Cardiac fibroblast (primary cell): Measurements from ENCODE around the gene SLC36A1.
A peak's percentile ranks its signal among the peaks of the same experiment; 100 is the strongest.

Experiments
- DNase-seq, 2 donors: peaks; one replicate each; pipeline versions ENCODE4 v3.0.0 to v3.0.0-alpha.2; 2010; ENCODE audit warnings: low read depth in 2 of 2
- H3K4me3 ChIP-seq, 2 donors: replicated peaks in 1 of 2; 1 replicate in 1 of 2; 2 replicates in 1 of 2; pipeline ENCODE4 v1.5.1; 2011; ENCODE audit warnings: low read depth in 2 of 2, low read length in 2 of 2, mild to moderate bottlenecking in 2 of 2, moderate library complexity in 1 of 2
- TF ChIP-seq, protein P1 (sequence below): IDR thresholded peaks from one replicate; pipeline ENCODE4 v1.5.1; 2011; ENCODE audit warnings: low read depth, mild to moderate bottlenecking, low read length, inconsistent platforms

Gene SLC36A1

DNA sequence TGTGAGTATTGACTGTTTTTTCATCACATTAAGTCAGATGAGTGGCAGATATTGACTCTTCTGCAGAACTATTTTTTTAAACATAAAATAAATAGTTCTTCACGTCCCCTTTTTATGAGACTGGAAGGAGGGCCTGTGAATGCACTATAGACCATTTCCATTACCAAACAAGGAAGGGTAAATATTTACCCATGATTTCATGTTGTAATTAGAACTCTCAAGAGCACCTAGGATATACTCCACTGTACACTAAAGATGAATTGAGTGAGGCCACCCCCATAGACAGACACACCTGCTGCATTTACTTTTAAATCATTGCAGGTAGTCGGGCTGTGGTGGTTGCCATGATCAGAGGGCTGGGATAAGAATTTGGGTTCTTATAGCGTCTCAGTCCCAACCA is 22.6 kb downstream of the SLC36A1 start:
- no peak for DNase-seq
- TF ChIP-seq, protein P1, sequence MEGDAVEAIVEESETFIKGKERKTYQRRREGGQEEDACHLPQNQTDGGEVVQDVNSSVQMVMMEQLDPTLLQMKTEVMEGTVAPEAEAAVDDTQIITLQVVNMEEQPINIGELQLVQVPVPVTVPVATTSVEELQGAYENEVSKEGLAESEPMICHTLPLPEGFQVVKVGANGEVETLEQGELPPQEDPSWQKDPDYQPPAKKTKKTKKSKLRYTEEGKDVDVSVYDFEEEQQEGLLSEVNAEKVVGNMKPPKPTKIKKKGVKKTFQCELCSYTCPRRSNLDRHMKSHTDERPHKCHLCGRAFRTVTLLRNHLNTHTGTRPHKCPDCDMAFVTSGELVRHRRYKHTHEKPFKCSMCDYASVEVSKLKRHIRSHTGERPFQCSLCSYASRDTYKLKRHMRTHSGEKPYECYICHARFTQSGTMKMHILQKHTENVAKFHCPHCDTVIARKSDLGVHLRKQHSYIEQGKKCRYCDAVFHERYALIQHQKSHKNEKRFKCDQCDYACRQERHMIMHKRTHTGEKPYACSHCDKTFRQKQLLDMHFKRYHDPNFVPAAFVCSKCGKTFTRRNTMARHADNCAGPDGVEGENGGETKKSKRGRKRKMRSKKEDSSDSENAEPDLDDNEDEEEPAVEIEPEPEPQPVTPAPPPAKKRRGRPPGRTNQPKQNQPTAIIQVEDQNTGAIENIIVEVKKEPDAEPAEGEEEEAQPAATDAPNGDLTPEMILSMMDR, result no peak
- H3K4me3 ChIP-seq, result no peak overlapping the region

DNA sequence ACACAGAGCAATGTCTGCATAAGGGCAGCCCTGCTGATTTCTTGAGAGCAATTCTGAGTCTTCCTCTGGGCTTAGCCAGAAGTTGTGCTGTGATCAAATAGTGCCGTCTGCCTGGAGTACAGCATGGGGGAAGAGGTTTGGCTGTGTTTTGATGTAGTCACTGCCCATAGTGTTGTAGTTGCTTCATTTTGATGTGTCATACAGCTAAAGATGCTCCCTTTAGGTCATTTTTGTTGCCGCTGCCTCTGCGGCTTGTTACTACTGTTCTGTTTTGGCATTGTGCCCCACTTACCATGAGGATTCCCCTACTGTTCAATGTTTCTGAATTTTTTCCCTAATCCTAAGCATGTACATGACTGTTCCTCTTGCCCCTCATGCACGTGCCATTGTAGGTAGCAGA is 23.0 kb downstream of the SLC36A1 start:
- TF ChIP-seq, protein P1, result no peak
- DNase-seq, result peak in 1 of 2 donors; percentile 79
- H3K4me3 ChIP-seq, result no peak overlapping the region

DNA sequence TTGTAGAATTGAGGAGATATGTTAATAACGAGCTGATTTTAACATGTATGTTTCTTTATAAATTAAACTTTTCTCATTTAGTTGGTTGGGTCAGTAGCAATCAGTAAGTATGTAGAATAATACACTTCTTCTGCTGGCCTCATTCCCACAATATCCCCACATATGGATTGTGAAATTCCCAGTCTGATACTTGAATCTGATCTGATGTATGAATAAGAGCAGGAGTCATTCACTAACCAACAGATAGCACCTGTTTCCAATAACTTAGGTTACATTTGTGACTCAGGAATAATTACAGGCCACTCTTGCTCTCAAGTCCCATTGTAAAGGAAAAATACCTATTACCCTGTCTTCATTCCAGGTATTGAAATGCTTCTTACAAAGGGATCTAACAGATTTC is 23.9 kb downstream of the SLC36A1 start:
- no peak for DNase-seq
- TF ChIP-seq, protein P1, result no peak
- no peak overlapping the region for H3K4me3 ChIP-seq

DNA sequence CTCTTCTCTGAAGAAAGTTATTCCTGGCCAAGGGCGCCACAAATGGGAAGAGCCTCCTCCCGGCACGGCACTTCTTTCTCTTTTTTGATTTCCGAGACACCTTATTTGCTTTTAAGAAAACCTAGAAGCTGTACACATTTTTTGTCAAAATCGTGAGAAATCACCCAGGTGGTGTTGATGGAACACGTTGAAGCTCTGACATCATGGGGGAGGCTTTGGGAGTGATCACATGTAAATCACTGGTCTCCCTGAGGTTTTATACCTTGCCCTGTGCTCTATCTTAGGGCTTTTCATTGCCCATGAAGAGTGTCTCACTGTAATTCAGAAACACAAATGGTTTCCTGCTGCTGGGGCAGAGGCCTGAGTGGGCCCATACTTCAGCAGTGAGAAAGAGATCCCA is 27.4 kb downstream of the SLC36A1 start:
- no peak overlapping the region for H3K4me3 ChIP-seq
- DNase-seq, result no peak
- TF ChIP-seq, protein P1, result no peak

DNA sequence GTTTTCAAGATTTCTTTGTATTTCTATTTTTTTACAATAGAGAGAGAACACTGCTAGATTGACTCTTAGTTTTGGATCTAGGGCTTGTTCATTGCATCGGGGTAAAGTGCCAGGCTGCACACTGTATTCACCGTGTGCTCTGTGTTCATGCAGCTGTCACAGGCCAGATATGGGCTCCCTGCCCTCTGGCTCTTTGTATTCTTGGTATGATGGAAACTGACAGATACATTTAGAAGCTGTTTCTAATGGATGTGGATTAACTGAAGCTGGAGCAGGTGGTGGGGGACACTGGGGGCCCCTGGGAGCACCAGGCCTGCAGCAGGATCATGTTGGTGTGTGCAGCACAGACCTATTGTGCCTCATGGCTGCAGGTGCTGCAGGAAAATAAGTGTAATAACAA is 28.0 kb downstream of the SLC36A1 start:
- no peak overlapping the region for H3K4me3 ChIP-seq
- TF ChIP-seq, protein P1, result no peak
- no peak for DNase-seq

DNA sequence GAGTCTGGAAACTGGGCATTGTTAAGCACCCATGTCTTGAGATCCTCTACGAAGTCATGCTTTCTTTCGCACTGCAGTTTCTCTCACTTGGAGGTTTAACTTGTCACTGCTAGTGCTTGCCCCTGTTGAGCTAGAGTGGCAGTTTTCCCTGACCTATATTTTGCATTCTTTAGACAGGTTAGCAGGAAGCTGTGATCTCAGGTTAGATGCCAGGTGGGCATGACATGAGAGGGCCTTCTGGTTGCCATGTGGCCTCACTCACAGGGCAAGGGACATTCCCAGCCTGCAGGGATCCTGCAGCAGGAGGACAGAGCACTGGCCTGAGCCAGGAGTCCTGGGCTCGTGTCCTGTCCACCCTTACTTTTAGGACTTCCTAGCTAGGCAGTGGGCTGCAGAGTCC is 28.6 kb downstream of the SLC36A1 start:
- TF ChIP-seq, protein P1, result no peak
- no peak overlapping the region for H3K4me3 ChIP-seq
- DNase-seq, result no peak

DNA sequence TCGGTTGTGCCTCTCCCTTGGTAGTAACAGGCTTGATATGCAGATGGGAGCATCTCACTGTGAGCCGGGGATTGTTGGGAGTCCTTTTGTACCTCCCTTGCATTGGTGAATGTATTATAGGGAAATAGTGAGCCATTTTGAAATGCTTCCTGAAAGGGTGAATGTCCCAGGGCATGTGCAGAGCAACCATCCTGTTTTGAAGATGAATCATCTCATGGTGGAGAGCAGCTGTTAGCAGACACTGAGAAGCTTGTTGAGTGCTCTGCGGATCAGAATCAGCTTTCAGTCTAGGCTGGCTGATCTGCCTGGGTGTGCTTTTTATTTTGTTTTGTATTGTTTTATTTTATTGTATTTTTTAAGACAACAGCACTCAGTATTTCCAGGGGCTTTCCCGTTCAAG is 29.7 kb downstream of the SLC36A1 start:
- TF ChIP-seq, protein P1, result no peak
- DNase-seq, result peak in 1 of 2 donors; percentile 51
- no peak overlapping the region for H3K4me3 ChIP-seq
